ENCODE measurements around the gene TMEM53.

GRCh38 chr1:44721485-44722361 lies 47.4 kb upstream of the TMEM53 start:
- TF ChIP-seq CTCF (IDR thresholded peaks at IDR 0.05), result no peak
- peak in 1 of 2 donors; percentile 45 for TF ChIP-seq POLR2A (IDR thresholded peaks at IDR 0.05)

Data from vagina (tissue), 2 donors.